ENCODE data around the gene ENOSF1. TPM values are rescaled to one million over a fixed set of nuclear protein-coding genes. Genes with fewer than 3 reads are reported as not detected.
A peak's percentile ranks its signal among the peaks of the same experiment; 100 is the strongest.

The ENOSF1 gene
- total RNA-seq, 1 donor, result 47.0 TPM

GRCh38 chr18:697012-697411 lies 15.4 kb downstream of the ENOSF1 start:
- Histone ChIP-seq H3K27ac (ENCODE audit: low read depth, low read length) (no peak overlapping the region), H3K9me3 (ENCODE audit: low read depth, low read length) (no peaks in the 10 kb centered on the region), H3K36me3 (ENCODE audit: insufficient read depth, low read length) (peaks cover 30% of the 10 kb centered on the region), H3K4me3 (ENCODE audit: insufficient read depth, low read length) (no peak overlapping the region), H4K20me1 (ENCODE audit: insufficient read depth, low read length) (peaks cover 3% of the 10 kb centered on the region), H3K27me3 (ENCODE audit: insufficient read depth, low read length) (no peaks in the 10 kb centered on the region), H3K79me2 (ENCODE audit: insufficient read depth, low read length) (peaks cover 25% of the 10 kb centered on the region), H2AFZ (ENCODE audit: low read length) (no peak overlapping the region), H3K4me2 (ENCODE audit: insufficient read depth, low read length) (no peak overlapping the region), H3K4me1 (ENCODE audit: insufficient read depth, low read length) (no peaks in the 10 kb centered on the region)
- DNase-seq (ENCODE audit: insufficient read length, low spot score, missing footprints), result no peak
- no peak for TF ChIP-seq CTCF (IDR thresholded peaks at IDR 0.05; ENCODE audit: extremely low read depth, low read depth, low read length)

GRCh38 chr18:693466-694187 lies 18.8 kb downstream of the ENOSF1 start:
- Histone ChIP-seq H3K4me1 (ENCODE audit: insufficient read depth, low read length) (no peaks in the 10 kb centered on the region), H3K79me2 (ENCODE audit: insufficient read depth, low read length) (peaks cover 7% of the 10 kb centered on the region), H3K4me3 (ENCODE audit: insufficient read depth, low read length) (no peak overlapping the region), H3K27ac (ENCODE audit: low read depth, low read length) (no peak overlapping the region), H3K4me2 (ENCODE audit: insufficient read depth, low read length) (no peak overlapping the region), H3K9me3 (ENCODE audit: low read depth, low read length) (no peaks in the 10 kb centered on the region), H4K20me1 (ENCODE audit: insufficient read depth, low read length) (no peaks in the 10 kb centered on the region), H3K36me3 (ENCODE audit: insufficient read depth, low read length) (peaks cover 33% of the 10 kb centered on the region), H2AFZ (ENCODE audit: low read length) (no peak overlapping the region), H3K27me3 (ENCODE audit: insufficient read depth, low read length) (no peaks in the 10 kb centered on the region)
- TF ChIP-seq CTCF (IDR thresholded peaks at IDR 0.05; ENCODE audit: extremely low read depth, low read depth, low read length), result no peak
- DNase-seq (ENCODE audit: insufficient read length, low spot score, missing footprints), result no peak

- H3K9me3 ChIP-seq (ENCODE audit: low read depth, low read length), result no peaks in the 10 kb centered on the region
- no peak overlapping the region for H2AFZ ChIP-seq (ENCODE audit: low read length)
- no peak overlapping the region for H3K4me2 ChIP-seq (ENCODE audit: insufficient read depth, low read length)
- no peaks in the 10 kb centered on the region for H3K4me1 ChIP-seq (ENCODE audit: insufficient read depth, low read length)
- H3K27me3 ChIP-seq (ENCODE audit: insufficient read depth, low read length), result no peaks in the 10 kb centered on the region
- H3K36me3 ChIP-seq (ENCODE audit: insufficient read depth, low read length), result peaks cover 31% of the 10 kb centered on the region
- no peak for DNase-seq (ENCODE audit: insufficient read length, low spot score, missing footprints)
- H3K27ac ChIP-seq (ENCODE audit: low read depth, low read length), result no peak overlapping the region
- TF ChIP-seq CTCF (IDR thresholded peaks at IDR 0.05; ENCODE audit: extremely low read depth, low read depth, low read length), result no peak
- no peak overlapping the region for H3K4me3 ChIP-seq (ENCODE audit: insufficient read depth, low read length)
- H4K20me1 ChIP-seq (ENCODE audit: insufficient read depth, low read length), result no peaks in the 10 kb centered on the region
- H3K79me2 ChIP-seq (ENCODE audit: insufficient read depth, low read length), result peaks cover 3% of the 10 kb centered on the region
Measured at GRCh38 chr18:692824-693223, 19.6 kb downstream of the ENOSF1 start.

GRCh38 chr18:688323-688722 lies 24.1 kb downstream of the ENOSF1 start:
- no peak overlapping the region for H3K4me3 ChIP-seq (ENCODE audit: insufficient read depth, low read length)
- no peak overlapping the region for H3K27ac ChIP-seq (ENCODE audit: low read depth, low read length)
- H4K20me1 ChIP-seq (ENCODE audit: insufficient read depth, low read length), result no peaks in the 10 kb centered on the region
- DNase-seq (ENCODE audit: insufficient read length, low spot score, missing footprints), result peak; percentile 48
- H3K4me2 ChIP-seq (ENCODE audit: insufficient read depth, low read length), result no peak overlapping the region
- no peak overlapping the region for H2AFZ ChIP-seq (ENCODE audit: low read length)
- no peaks in the 10 kb centered on the region for H3K27me3 ChIP-seq (ENCODE audit: insufficient read depth, low read length)
- peaks cover 30% of the 10 kb centered on the region for H3K36me3 ChIP-seq (ENCODE audit: insufficient read depth, low read length)
- no peaks in the 10 kb centered on the region for H3K9me3 ChIP-seq (ENCODE audit: low read depth, low read length)
- no peak for TF ChIP-seq CTCF (IDR thresholded peaks at IDR 0.05; ENCODE audit: extremely low read depth, low read depth, low read length)
- H3K79me2 ChIP-seq (ENCODE audit: insufficient read depth, low read length), result no peaks in the 10 kb centered on the region
- H3K4me1 ChIP-seq (ENCODE audit: insufficient read depth, low read length), result no peaks in the 10 kb centered on the region

Data from osteoblast (primary cell).